Esophagus muscularis mucosa (tissue), 3 donors: ENCODE measurements around the gene ALKBH6.

Source experiments
- POLR2A ChIP-seq: fragments of 450-650 bp; IDR thresholded peaks from one replicate; pipeline ENCODE4 v1.6.1; 2017; ENCODE audit warnings: antibody characterized with exemption, moderate library complexity, mild to moderate bottlenecking, low read depth
- TF ChIP-seq, protein P1 (sequence below), 3 experiments: fragments of 200-600 bp in 2 of 3; fragments of 450-650 bp in 1 of 3; sonication (generic) in 2 of 3; IDR thresholded peaks; one replicate each; pipeline ENCODE4 v1.5.1; 2017 to 2019; ENCODE audit warnings: antibody characterized with exemption in 3 of 3, mild to moderate bottlenecking in 2 of 3, moderate library complexity in 1 of 3

DNA sequence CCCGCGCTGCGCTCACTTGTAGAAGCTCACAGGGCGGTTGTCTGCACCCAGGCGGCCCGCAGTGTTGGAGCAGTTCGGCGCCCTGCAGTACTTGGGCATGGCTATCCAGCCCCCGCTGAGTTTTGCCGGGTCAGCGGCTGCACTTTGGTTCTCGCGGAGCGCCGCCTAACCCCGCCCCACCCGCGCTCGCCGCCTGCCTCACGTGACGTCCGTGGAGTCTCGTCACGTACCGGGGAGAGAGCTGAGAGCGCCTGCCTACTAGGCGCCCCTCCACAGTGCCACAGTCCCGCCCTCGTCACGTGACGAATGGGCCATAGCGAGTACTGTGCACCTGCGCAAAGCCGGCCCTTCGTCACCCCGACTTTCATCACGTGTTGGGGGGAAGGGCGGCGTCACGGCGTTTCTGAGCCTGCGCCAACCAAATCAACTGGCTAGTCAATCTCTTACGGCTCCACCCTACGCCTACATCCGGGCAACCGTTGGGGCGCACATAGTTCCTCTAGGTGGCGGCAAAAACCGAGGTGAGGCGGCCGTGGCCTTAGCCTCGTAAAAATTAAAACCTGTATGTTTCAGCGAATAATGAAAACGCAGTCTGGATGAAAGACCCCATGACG lies 40.2 kb upstream of the ALKBH6 start, which contains the start of gene THAP8:
- no peak for TF ChIP-seq POLR2A
- TF ChIP-seq, protein P1, sequence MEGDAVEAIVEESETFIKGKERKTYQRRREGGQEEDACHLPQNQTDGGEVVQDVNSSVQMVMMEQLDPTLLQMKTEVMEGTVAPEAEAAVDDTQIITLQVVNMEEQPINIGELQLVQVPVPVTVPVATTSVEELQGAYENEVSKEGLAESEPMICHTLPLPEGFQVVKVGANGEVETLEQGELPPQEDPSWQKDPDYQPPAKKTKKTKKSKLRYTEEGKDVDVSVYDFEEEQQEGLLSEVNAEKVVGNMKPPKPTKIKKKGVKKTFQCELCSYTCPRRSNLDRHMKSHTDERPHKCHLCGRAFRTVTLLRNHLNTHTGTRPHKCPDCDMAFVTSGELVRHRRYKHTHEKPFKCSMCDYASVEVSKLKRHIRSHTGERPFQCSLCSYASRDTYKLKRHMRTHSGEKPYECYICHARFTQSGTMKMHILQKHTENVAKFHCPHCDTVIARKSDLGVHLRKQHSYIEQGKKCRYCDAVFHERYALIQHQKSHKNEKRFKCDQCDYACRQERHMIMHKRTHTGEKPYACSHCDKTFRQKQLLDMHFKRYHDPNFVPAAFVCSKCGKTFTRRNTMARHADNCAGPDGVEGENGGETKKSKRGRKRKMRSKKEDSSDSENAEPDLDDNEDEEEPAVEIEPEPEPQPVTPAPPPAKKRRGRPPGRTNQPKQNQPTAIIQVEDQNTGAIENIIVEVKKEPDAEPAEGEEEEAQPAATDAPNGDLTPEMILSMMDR (IDR thresholded peaks at IDR 0.05): peak; percentile 36 to 63 (median 48)
